Stimulated activated CD8-positive, alpha-beta memory T cell treated with anti-CD3 and anti-CD28 coated beads, Interleukin-12 subunit alpha, Interleukin-12 subunit beta, amount 100 ng/mL, for 4 hours (primary cell): ENCODE data around the gene ZFYVE26.
"Not testable (repeated sequence)": the region's sequence is repeated elsewhere in the genome, so short reads cannot be mapped to it uniquely, and the experiment has no call there.

ENCODE experiments used
- DNase-seq: peaks from one replicate; pipeline ENCODE4 v3.0.0-alpha.2; 2020; ENCODE audit warnings: low read depth

The ZFYVE26 gene

DNA sequence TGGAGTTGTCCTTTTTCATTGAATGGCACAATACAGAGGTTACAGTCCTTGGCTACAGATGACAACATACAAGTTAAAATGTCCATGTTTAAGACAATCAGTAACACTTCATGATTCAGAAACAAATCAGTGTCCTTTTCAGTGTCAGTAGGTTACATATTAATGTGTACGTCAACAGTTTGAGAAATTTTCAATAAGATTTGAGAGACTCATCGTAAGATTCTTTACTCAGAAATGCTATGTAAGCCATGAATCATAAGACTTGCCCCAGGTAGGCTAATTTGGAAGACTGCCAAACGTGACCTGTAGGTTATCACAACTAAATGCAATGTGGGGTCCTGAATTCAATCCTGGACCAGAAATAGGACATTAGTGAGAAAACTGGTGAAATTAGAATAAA lies 111.2 kb downstream of the ZFYVE26 start:
- DNase-seq, result no peak

DNA sequence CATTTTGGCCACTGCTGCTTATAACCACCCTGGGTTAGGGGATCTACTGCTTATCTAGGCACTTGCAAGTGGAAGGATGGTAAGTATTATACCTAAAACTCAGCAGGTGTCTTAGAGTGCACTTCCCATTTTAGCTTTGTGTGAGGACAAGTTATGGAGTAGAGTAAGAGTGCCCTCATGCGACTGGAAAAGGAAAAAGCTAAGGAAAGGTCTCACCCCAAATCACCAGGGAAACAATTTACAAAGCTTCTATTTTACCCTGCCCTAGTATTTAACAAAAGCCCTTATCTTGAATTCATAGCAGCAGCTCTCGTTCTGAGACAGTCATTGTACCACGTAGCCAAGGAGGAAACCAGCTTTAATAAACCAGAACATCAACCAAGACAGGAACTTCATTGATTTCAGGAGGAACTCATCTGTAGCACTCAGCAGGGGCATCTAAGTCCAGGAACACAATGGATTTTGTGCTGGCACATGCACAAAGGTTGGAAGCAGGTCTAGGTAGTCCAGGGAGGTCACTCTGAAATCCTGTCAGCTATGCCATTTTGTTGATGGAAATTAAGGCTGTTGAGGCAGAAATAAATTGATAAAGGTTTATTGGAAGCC lies 111.8 kb downstream of the ZFYVE26 start:
- DNase-seq, result no peak

DNA sequence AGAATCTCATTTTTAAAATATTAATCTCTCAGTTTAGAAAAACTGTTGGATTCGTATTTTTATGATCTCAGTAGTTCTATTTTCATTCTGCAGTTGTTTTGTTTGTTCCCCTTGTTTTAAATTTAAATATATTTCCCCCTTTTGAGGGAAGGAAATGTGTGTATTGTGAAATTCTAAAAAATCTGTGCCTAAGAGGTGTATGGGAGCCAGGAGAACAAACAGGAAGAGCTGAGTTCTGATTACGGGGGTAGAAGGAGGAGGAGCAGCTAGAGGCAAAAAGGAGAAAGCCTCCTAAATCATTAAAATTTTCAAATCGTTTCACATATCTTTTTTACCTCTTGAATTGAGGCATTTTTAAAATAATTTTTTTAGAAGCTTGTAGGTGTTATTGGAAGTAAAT lies 112.4 kb downstream of the ZFYVE26 start:
- DNase-seq, result no peak

DNA sequence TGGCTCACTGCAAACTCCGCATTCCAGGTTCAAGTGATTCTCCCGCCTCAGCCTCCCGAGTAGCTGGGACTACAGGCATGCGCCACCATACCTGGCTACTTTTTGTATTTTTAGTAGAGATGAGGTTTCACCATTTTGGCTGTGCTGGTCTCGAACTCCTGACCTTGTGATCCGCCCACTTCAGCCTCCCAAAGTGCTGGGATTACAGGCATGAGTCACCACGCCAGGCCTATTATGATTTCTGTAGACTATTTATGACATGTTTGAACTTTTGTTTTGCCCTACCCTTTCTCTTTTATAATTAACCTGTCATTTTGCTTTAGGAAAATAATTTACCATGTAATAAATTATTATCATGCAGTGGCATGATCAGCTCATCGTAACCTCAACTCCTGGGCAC lies 114.9 kb downstream of the ZFYVE26 start, which contains the start of gene RDH12:
Gene RDH12, plus strand, starts transcription at position 395 of the 400 bp plus-strand sequence. CDS start 20,757 bp downstream, outside the sequence.
- DNase-seq, result not testable (repeated sequence)

DNA sequence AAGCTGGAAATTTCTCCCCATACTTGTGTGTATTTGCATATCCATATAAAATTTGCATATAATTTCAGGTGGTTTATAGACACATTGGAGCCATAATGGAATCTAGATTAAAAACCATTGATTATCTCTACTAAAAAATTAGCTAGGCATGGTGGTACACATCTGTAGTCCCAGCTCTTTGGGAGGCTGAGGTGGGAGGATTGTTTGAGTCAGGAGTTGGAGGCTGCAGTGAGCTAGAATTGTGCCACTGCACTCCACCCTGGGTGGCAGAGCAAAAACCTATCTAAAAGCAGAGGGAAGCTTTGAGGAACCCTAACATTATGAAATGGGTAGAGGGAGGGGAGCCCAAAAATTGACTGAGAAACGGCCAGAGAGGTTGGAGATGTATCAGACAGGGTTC lies 118.2 kb downstream of the ZFYVE26 start:
- DNase-seq, result no peak

DNA sequence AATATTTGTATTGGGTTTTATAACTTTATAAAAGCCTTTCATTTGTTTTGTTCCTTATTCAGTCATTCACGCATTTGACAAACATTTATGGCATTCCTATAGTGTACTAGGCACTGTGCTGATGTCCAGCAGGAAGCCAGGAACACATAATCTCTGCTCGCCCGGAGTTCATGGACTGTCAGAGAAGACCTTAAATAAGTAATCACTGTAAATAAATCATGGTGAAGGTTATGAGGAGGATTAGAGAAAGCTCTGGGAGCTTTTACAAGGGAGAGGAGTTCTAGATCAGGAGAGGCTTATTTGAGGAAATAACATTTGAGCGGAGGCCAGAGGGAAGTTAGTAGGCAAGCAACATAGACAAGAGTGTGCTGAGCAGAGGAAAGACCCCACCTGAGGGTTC lies 119.4 kb downstream of the ZFYVE26 start:
- no peak for DNase-seq
